NCI-H446 (cell line): ENCODE results near the gene CRISPLD2.

ENCODE experiments used
- DNase-seq, 2 experiments: peaks; one replicate each; lab custom pipeline; 2025; lab: John Stamatoyannopoulos, UW

The CRISPLD2 gene

GRCh38 chr16:84800158-84800978 lies 19.4 kb upstream of the CRISPLD2 start:
- no peak for DNase-seq

GRCh38 chr16:84803146-84803545 lies 16.6 kb upstream of the CRISPLD2 start:
- DNase-seq: no peak

- DNase-seq: no peak
These were observed 15.5 kb upstream of the CRISPLD2 start for GRCh38 chr16:84804326-84804725.

DNA sequence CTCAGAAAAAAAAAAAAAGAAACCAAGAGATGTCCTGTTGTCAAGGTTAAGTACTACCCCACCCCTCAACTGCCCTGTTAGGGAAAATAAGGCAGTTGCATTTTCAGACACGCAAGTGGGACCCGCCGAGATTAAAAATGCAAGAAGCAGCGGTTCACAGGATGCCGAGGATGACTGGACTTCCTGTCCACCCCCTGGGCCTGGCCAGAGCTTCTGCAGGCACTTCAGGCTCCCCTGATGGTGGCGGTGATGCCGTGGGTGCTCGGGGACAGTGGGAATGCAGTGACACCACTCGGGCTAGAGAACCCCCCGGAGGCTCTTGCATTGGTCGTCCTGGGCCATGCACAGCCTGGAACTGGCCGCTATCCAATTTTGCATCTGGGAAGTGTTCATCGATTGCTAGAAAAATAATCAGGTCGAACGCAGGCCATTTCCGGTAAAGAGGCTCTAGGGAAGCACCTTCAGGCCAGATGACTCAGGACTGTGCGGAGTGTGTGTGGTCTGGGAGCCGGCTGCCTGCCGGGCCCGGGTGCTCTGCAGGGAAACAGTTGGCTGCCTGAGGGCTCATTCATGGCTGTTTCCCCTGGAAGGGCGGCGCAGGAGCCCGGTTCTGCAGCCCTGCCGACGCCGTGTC lies 13.4 kb upstream of the CRISPLD2 start:
- DNase-seq: no peak

DNA sequence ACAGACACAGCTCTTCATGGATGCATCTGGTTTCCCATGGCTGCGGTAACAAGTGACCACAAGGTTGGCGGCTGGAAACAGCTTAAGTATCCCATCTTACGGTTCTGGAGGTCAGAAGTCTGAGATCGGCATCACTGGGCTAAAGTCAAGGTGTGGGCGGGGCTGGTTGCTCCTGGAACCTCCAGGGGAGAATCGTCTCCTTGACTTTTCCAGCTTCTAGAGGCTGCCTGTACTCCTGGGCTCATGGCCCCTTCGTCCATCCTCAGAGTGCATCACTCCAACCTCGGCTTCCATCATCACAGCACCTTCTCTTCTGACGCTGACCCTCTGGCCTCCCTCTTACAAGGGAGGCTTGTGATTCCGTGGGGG lies 12.9 kb upstream of the CRISPLD2 start:
- no peak for DNase-seq

DNA sequence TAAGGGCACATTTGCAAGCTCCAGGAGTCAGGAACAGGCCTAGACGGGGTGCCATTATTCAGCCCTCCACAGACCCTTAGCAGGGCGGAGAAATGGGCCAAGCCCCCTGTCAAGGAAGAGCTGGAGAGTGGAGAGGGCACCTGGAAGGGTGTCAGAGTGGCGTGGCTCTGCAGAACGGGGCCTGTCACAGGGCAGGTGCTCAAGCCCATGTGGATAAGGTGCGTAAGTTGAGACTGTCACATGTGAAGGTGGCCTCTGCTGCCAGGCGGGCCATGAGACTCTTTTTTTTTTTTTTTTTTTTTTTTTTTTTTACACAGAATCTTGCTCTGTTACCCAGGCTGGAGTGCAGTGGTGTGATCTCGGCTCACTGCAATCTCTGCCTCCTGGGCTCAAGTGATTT lies 12.0 kb upstream of the CRISPLD2 start:
- DNase-seq: no peak

DNA sequence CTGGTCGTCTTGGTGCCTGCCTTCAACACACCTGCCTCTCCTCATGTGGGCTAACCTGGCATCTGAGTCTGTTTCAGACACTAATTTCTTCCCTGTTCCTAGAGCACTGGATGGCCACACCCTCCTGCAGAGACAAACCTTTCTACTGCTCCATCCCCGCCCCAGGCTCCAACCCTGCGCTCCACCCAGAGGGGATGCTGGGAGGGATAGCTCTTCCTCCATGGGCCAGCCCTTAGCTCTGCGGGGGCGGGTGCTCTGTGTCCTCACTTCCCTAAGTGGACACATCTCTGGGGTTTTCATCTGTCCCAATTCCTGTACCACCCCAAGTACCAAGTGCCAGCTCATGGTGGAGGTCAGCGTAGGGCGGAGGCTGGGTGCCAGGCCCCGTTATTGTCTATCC lies 11.0 kb upstream of the CRISPLD2 start:
- no peak for DNase-seq

DNA sequence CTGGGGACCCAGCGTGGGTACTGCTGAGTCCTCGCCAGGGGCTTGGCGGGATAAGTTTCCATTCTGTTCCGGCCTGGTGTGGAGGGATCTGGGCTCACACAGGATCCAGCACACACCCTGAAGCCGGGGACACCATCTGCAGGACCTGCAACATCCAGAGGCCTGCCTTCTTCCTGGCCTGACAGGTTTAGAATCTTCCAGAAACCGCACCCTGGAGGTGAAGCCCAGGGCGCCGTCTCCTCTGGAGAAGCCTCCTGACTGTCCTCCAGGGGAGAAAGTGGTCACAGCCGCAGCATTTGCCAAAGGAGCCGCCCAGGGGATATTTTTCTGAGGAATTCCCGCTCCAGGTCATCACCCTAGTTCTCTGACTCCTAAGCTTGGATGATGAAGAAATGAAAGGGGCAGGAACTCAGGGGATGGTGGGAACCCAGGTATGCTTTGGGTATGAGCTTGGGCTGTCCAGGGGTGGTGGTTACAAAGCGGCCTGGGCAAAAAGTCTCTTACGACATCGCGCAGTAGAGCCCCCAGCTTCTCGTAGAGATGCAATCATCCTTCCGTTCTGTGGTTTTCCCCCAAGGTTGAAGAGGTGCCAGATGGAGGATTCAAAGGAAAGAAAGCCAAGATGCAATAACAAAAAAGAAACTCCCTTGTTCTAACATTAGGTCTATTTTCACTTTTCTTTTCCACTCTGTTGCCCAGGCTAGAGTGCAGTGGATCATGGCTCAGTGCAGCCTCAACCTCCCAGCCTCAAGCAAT lies 9.1 kb upstream of the CRISPLD2 start:
- no peak for DNase-seq

DNA sequence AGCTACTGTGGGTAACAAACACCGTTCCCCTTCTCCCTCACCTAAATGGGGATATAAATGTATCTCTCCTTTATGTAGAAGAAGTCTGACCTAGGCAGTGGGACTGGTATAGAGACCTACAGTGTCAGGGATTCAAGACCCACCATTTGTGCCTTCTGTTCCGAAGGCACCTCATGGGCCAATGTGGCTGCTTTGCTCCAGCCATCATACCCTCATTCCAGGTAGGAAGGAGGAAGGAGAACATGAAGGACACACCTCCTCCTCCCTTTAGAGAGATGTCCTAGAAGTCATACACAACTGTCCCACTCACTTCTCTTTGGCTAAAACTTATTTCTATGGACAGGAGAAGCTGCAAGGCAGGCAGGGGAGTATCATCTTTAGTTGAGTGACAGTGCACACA lies 8.3 kb upstream of the CRISPLD2 start:
- no peak for DNase-seq

GRCh38 chr16:84813141-84813934 lies 6.4 kb upstream of the CRISPLD2 start:
- DNase-seq: no peak

- no peak for DNase-seq
These were observed 4.3 kb upstream of the CRISPLD2 start for GRCh38 chr16:84815462-84815861.

- DNase-seq: no peak
These were observed 3.8 kb upstream of the CRISPLD2 start for GRCh38 chr16:84816023-84816422.

DNA sequence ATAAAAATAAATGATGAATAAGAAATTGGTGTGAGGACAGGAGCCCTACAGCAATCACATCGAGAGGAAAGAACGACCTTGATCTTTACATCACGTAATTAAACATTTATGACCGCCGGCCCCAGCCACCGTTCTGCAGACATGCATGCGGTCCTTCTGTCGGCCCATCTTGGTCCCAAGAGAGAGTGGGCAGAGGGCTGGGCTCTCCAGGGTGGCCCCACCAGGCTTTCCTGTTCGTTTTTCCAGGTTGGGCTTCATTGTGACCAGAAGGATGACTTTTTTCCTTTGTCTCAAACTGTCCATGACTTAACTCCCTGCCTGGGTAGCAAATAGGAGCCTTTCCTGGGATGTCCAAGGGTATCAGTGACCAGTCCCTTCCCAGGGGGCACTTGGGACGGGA lies 3.3 kb upstream of the CRISPLD2 start:
- DNase-seq: no peak

DNA sequence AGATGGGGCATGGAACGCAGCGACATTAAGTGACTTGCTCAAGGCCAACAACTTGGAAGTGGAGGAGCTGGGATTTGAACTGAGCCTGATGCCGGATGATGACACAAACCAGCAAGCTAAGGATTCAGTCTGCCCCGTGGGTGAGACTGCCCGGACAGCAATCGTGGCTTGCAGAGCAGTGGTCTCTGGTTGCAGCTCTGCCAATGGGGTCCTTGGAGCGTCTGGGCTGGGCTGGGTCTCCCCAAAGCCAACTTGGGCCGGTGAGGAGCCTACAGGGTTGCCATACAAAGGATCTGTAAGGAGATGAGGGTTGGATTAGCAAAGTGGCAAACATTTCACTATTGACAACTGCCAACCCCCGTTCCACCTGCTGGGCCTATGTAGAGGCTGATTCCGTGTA lies 2.6 kb upstream of the CRISPLD2 start:
- DNase-seq: no peak

GRCh38 chr16:84817613-84818012 lies 2.2 kb upstream of the CRISPLD2 start:
- DNase-seq: no peak

DNA sequence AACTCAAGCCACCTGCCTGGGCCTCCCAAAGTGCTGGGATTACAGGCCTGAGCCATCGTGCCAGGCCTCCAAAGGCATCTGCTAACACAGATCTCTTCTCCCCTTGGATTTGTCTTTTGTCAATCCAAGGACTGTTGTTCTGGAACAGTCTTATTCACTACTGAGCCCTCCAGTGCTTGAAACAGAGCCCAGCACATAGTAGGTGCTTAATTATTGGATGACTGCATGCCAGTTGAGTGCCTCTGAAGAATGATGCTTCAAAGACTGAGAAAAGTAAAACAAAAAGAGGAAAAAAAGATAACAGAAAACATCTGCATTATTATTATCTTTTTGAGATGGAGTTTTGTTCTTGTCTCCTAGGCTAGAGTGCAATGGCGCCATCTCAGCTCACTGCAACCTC lies 1.7 kb upstream of the CRISPLD2 start:
- DNase-seq: no peak

- no peak for DNase-seq
These were observed 669 bp upstream of the CRISPLD2 start for GRCh38 chr16:84818989-84819643.

GRCh38 chr16:84820305-84820684 lies 510 bp downstream of the CRISPLD2 start:
- DNase-seq: no peak

- DNase-seq: no peak
These were observed 986 bp downstream of the CRISPLD2 start for GRCh38 chr16:84820771-84821170.

GRCh38 chr16:84821179-84821578 lies 1.4 kb downstream of the CRISPLD2 start:
- no peak for DNase-seq
